ENCODE results near the gene RINT1. TPM values are rescaled to one million over a fixed set of nuclear protein-coding genes. Genes with fewer than 3 reads are reported as not detected.

RINT1 gene
- total RNA-seq, result 10 to 100 TPM; 17.1 to 28.9 (median 18.7) TPM

DNA sequence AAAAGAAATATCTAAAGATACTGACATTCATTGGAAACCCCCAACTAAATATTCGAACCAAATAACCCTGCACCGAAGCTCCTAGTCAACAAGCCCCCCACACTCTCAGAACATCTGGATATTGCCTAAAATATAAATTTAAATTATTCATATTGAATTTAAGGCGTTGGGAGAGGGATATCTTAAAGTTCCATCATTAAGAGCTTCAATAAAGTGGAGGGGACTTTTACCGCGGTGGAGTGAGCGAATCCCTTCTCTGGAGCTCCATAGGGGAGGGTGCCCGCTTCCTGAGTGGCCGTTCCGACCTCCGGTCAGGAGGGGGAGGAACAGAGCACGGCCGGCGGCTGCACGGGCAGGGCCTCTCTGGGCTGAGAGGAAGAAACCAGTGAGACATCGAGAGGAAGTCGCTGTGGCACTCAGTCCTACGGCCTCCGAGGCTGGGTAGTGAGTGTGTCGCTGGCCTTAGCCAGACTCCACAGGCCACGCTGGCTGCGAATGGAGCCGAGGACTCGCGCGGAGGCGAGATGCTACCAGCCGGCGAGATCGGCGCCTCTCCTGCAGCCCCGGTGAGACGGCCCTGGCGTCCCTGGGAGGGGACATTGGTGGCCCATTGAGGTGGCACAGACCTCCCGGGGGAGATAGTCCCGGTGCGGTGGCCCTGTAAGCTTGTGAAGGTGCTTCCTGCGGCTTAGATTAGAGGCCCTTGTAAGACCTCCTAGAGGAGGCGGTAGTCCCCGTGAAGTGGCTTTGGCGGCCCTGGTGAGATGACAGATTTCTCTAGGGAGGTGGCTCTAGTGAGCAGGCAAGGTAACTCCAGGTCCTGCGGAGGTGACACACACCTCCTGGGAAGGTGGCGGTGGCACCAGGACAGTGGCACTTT lies at the start of gene RINT1:
Gene RINT1 (plus strand): TSS at position 410 of the 880 bp plus-strand sequence. CDS start 115 bp downstream, at position 525.
- intact Hi-C loops (cut with DNase I; ENCODE audit: low total_unique reads), result no loop called here
- H3K4me1 ChIP-seq, result peaks cover 4 to 7% of the 10 kb centered on the region in 2 donors
- H3K36me3 ChIP-seq, result no peaks in the 10 kb centered on the region
- peak within 1 kb of the TSS; percentile 80 to 82 for H3K27ac ChIP-seq
- H3K4me3 ChIP-seq, result peak within 1 kb of the TSS; percentile 65 to 92
- DNase-seq, result peak; percentile 85 to 89
- peak; percentile 16 to 64 for TF ChIP-seq POLR2A (IDR thresholded peaks at IDR 0.05)
- TF ChIP-seq, protein P1, sequence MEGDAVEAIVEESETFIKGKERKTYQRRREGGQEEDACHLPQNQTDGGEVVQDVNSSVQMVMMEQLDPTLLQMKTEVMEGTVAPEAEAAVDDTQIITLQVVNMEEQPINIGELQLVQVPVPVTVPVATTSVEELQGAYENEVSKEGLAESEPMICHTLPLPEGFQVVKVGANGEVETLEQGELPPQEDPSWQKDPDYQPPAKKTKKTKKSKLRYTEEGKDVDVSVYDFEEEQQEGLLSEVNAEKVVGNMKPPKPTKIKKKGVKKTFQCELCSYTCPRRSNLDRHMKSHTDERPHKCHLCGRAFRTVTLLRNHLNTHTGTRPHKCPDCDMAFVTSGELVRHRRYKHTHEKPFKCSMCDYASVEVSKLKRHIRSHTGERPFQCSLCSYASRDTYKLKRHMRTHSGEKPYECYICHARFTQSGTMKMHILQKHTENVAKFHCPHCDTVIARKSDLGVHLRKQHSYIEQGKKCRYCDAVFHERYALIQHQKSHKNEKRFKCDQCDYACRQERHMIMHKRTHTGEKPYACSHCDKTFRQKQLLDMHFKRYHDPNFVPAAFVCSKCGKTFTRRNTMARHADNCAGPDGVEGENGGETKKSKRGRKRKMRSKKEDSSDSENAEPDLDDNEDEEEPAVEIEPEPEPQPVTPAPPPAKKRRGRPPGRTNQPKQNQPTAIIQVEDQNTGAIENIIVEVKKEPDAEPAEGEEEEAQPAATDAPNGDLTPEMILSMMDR (IDR thresholded peaks at IDR 0.05), result peak; percentile 65 to 84 (median 76)
- H3K9me3 ChIP-seq, result no peaks in the 10 kb centered on the region
- H3K27me3 ChIP-seq, result no peaks in the 10 kb centered on the region

DNA sequence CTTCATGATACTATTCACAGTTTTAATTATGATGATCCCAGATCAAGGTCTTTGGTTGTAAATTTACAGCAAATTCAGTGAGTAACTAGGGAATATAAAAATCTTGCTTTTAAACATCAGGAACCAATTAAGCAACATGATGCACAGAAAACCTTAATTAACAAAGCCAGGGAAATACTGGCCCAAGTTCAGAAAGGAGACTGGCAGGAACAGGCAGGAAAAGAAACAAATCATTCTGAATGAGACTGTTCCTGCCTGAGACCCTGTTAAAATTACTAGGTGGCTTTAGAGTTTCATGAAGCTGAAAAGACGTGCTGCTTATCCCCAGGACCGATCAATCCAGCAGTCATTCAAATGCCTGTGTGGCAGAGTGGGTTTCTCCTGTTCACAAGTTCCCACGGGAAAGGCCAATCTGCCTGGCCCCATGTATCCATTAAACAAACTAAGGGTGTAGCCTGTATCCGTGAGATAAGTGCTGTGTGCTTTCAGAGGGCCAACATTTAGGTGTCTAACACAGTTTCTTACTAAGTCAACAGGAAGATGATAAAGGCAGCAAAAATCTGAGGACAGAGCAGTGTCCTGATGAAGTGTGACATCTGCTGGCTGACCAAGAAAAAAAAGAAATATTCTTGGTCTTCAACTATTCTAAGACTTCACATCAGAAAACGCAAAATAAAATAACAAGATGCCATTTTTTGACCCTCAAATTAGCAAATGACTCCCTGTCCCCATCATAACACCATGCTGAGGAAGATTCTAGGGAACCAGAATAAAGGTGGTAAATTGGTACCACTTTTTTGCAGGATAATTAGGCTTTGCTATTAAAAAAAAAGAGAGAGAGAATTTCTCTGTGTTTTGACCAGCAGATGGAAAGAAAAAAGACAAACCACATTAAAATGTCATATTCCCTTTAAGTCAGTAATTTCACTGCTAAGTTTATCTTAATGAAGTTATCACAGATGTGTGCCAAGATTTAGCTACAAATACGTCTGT lies 44.1 kb upstream of the RINT1 start:
- peak in 1 of 2 donors; percentile 34 for DNase-seq
- H3K27me3 ChIP-seq, result no peaks in the 10 kb centered on the region
- peak overlapping the region; percentile 60 to 75 for H3K27ac ChIP-seq
- H3K36me3 ChIP-seq, result no peaks in the 10 kb centered on the region
- peaks cover 0 to 6% of the 10 kb centered on the region in 2 donors for H3K4me1 ChIP-seq
- TF ChIP-seq, protein P1 (IDR thresholded peaks at IDR 0.05), result peak; percentile 36 to 54 (median 46)
- no peak for TF ChIP-seq POLR2A (IDR thresholded peaks at IDR 0.05)
- H3K9me3 ChIP-seq, result no peaks in the 10 kb centered on the region
- H3K4me3 ChIP-seq, result no peak overlapping the region
- intact Hi-C loops (cut with DNase I; ENCODE audit: low total_unique reads), result no loop called here

DNA sequence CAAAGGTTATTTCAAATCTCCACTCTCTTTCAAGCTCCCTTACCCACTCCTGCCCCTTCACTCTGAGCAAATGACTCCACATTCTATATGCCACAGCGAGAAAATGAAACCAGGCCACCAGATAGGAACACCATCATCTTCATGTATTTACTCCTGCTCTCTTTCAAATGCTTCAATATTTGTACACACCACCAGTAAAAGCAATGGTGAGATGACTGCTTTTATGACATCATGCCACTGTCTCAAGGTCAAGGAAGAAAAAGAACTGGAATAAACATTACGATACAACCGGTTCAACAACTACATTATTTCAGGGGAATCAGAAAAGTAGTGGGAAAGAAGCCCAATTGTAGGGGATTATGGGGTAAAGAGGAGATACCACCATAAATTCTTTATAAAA lies 42.6 kb upstream of the RINT1 start:
- H3K36me3 ChIP-seq, result no peaks in the 10 kb centered on the region
- DNase-seq, result no peak
- H3K4me3 ChIP-seq, result no peak overlapping the region
- H3K4me1 ChIP-seq, result peaks cover 0 to 6% of the 10 kb centered on the region in 2 donors
- no peak for TF ChIP-seq POLR2A (IDR thresholded peaks at IDR 0.05)
- TF ChIP-seq, protein P1 (IDR thresholded peaks at IDR 0.05), result no peak
- intact Hi-C loops (cut with DNase I; ENCODE audit: low total_unique reads), result no loop called here
- no peaks in the 10 kb centered on the region for H3K9me3 ChIP-seq
- no peaks in the 10 kb centered on the region for H3K27me3 ChIP-seq
- H3K27ac ChIP-seq, result no peak overlapping the region

DNA sequence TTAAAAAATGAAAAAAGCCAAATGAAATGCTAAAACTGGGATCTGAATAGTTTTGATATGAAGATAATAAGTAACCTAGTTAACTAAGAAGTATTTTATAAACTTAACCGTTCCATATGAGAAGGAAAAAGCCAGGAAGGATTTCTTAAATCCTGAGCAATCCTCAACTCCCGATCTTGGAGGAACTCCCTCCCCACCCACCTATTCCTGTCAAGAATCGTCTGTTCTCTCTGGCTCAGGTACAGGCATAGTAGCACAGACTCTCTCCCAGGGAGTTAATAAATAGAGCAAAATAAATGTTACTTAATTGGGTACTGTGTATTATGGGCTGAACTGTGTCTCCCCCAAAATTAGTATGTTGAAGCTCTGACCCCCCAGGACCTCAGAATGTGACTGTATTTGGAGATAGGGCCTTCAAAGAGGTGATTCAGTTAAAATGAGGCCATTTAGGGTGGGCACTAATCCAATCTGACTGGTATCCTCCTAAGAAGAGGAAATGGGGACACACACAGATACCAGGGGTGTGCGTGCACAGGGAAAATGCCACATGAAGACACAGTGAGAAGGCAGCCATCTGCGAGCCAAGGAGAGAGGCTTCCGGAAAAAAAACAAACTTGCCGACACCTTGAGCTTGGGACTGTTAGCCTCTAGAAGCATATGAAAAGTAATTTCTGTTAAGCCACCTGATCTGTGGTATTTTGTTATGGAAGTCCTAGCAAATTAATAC lies 38.6 kb upstream of the RINT1 start:
- Histone ChIP-seq H3K4me3 (no peak overlapping the region), H3K9me3 (no peaks in the 10 kb centered on the region), H3K4me1 (peaks cover 0 to under 1% of the 10 kb centered on the region in 2 donors), H3K36me3 (no peaks in the 10 kb centered on the region), H3K27ac (peak overlapping the region in 1 of 2 donors; percentile 18), H3K27me3 (no peaks in the 10 kb centered on the region)
- TF ChIP-seq, protein P1 (IDR thresholded peaks at IDR 0.05), result no peak
- no peak for TF ChIP-seq POLR2A (IDR thresholded peaks at IDR 0.05)
- no peak for DNase-seq
- intact Hi-C loops (cut with DNase I; ENCODE audit: low total_unique reads), result no loop called here

Data from uterus (tissue), 4 donors.